NCI-H446 treated with DMSO at 0.1 percent for 48 hours (cell line): ENCODE results near the gene IFI6.
"Not testable (repeated sequence)": the region's sequence is repeated elsewhere in the genome, so short reads cannot be mapped to it uniquely, and the experiment has no call there.

Experiments
- DNase-seq: peaks from one replicate; lab custom pipeline; 2025; lab: John Stamatoyannopoulos, UW

Gene IFI6

DNA sequence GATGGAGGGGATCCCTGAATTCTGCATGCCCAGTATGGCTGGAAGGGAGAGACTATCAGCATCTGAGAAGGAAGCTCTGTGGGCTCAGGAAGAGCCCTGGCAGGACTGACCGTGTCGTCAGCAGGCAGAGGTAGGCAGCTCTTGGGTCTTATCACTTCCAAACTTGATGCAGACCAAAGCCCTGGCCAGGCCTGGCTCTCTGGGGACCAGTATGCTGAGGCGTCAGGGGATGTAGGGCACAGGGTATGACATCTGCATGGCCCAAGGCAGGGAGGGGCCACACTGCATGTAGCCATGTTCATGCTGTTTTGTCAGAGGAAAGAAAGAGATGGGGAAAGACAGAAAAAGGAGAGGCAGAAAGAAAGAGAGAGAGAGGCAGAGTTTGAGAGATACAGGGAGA is 43.3 kb downstream of the IFI6 start:
- DNase-seq: no peak

DNA sequence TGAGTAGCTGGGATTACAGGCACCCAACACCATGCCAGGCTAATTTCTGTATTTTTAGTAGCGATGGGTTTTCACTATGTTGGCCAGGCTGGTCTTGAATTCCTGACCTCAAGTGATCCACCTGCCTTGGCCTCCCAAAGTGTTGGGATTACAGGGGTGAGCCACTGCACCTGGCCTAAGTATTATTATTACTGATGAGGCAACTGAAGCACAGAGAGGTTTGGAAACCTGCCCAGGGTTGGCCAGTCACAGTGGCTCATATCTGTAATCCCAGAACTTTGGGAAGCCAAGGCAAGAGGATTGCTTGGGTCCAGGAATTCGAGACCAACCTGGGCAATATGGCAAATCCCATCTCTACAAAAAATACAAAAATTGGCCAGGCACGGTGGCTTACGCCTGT is 44.3 kb downstream of the IFI6 start:
- DNase-seq: not testable (repeated sequence)

- DNase-seq: no peak
Observed at GRCh38 chr1:27627061-27627460, 44.9 kb downstream of the IFI6 start.

DNA sequence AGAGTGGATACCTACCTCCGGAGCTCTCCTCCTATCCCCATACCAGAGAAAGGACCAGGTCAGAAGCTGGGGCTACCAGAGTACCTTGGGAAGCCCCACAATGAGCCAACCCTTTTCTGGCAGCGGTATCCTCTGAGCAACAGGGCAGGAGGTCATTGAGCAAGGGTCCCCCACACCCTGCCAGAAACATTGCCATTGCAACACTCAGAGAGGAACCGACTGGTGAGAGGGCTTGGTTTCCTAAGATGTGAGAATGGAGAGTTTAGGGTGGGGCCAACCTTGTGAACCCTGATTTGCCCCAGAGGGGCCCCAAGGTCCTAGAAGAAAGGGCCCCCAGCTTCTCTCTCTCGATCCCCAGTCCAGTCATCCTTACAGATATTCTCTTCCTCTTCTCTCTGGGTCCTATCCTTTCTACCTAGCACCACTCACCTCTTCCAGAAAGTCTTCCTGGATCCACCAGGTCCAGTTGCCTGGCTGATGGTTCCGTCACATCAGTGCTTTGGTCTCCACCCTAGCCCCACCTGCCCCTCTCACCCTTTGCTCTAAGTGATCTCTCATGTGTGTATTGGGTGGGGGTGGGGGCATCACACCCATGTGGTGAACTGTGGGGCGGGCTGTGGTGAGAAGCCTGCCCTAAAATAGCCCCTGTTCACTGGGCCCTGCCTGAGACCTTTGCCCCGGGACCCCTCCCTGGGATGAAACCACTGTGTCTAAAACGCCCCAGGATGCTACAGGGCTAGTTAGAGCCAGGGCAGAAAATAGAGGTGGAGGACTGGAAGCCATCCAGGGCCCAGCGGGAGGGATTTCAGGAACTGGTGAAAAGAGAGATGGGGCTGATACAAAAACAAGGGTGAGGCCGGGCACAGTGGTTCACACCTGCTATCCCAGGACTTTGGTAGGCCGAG is 45.7 kb downstream of the IFI6 start:
- DNase-seq: no peak

- DNase-seq: no peak
Observed at GRCh38 chr1:27624467-27625178, 47.4 kb downstream of the IFI6 start.

GRCh38 chr1:27623327-27624212 is 48.4 kb downstream of the IFI6 start:
- no peak for DNase-seq

GRCh38 chr1:27622828-27623227 is 49.2 kb downstream of the IFI6 start:
- DNase-seq: no peak

DNA sequence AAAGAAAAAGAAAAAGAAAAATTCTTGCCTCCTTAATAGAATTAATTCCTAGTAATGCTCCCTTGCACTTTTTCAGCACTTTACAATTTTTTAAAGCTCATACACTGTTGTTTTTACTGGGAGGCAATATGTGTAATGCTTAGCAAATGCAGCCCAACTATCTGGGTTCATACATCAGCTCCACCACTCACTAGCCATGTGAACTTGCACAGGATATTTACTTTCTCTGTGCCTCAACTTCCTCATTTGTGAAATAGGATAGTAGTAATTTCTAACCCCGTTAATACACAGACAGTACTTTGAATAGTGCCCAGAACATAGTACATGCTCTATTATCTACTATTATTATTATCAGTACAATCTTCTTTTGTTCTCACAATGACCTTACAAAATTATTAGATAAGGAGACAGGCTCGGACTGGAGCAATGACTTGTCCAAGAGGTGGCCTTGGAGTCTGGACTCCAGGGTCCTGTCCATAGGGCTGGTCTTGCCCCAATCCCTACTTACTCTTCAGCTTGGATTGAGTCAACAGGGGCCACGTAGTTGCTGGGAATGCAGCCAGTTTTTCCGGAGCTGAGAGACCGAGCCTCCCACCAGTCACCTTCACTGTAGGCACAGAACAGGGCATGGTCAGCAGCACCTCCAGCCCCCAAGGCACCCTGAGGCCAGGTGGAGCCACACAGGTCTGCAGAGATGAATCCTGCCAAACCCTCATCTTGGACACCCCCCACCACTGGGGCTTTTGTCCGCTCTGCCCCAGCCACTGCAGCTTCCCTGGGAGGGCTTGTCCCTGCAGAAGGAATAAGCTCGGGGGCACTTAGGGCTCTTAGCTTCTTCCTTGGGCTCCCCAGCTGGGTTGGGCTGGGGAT is 50.7 kb downstream of the IFI6 start:
- DNase-seq: no peak

- not testable (repeated sequence) for DNase-seq
Observed at GRCh38 chr1:27619782-27620438, 52.1 kb downstream of the IFI6 start.

DNA sequence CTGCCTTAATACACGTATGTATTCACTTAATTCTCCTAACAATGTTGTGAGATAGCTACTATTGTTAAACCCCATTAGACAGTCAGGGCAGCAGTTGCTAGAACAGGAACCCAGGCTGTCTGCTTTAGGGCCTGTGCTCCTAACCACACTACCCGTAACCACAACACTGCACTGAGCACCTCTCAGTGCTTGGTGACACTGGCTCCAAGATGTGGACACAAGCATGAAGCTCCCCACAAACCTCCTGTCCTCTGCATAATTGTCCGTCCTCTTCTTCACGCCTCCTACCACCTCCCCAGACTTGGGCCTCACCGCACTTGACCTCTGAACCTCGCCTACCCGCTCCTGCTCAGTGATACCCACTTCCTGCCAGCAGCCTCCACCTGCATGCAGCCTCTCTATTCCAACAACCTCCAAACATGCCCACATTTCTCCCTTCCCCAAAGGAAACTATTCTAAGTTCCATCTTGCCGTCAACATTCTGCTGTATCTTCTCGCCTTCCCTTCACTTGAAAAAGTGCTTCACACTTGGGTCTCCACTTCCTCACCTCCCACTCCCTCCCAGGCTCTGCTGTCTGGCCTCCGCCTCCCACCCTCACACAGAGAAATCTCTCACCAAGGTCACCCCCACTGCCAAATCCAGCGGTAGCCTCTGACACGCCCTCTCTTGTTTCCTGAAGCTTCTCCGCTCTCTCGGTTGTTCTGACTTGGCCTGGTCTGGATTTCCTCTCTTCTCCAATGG is 53.5 kb downstream of the IFI6 start:
- no peak for DNase-seq

DNA sequence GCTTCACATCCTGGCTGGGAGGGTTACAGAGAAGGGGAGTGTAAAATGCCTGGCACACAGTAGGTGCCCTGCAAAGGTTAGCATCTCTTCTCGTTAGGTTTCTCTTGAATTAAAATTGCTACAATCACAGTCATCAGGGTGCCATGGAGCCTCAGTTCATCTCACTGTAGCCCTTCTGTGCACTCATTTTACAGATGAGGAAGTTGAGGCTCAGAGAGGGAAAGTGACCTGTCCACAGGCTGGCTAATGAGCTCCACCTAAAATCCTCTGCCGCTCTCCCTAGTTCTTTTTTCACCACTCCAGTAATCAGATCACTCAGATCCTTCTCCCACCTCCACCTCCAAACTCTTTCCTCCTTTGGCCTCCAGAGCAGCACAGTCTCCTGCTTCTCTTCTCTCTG is 54.6 kb downstream of the IFI6 start:
- DNase-seq: no peak

- no peak for DNase-seq
Observed at GRCh38 chr1:27616441-27616840, 55.6 kb downstream of the IFI6 start.
